Activated naive CD8-positive, alpha-beta T cell treated with anti-CD3 and anti-CD28 coated beads, Interleukin-2, amount 50 U/mL, for 16 hours (primary cell): ENCODE data around the gene ITPRIP.

ENCODE experiments used
- DNase-seq: peaks from one replicate; pipeline ENCODE4 v3.0.0-alpha.2; 2020; ENCODE audit warnings: low read depth, low spot score

Gene ITPRIP

GRCh38 chr10:104340641-104341040, 2.4 kb upstream of the ITPRIP start:
- no peak for DNase-seq

GRCh38 chr10:104340111-104340526, 1.9 kb upstream of the ITPRIP start:
- no peak for DNase-seq

- no peak for DNase-seq
These were observed 1.3 kb upstream of the ITPRIP start for GRCh38 chr10:104339469-104340110.

GRCh38 chr10:104337521-104337984, 712 bp downstream of the ITPRIP start:
- DNase-seq = no peak

GRCh38 chr10:104336821-104337467, 1.3 kb downstream of the ITPRIP start:
- no peak for DNase-seq

GRCh38 chr10:104334965-104335650, 3.2 kb downstream of the ITPRIP start:
- no peak for DNase-seq

- no peak for DNase-seq
These were observed 3.7 kb downstream of the ITPRIP start for GRCh38 chr10:104334561-104334960.

GRCh38 chr10:104333728-104334373, 4.4 kb downstream of the ITPRIP start:
- DNase-seq = no peak

- peak; percentile 47 for DNase-seq
These were observed 5.1 kb downstream of the ITPRIP start for GRCh38 chr10:104333032-104333727.

- no peak for DNase-seq
These were observed 5.8 kb downstream of the ITPRIP start for GRCh38 chr10:104332243-104333031.

- DNase-seq = no peak
These were observed 6.9 kb downstream of the ITPRIP start for GRCh38 chr10:104331208-104331838.

GRCh38 chr10:104330168-104331110, 7.8 kb downstream of the ITPRIP start:
- no peak for DNase-seq

GRCh38 chr10:104329735-104330134, 8.5 kb downstream of the ITPRIP start:
- DNase-seq = no peak

- DNase-seq = peak; percentile 61
These were observed 9.2 kb downstream of the ITPRIP start for GRCh38 chr10:104328896-104329710.

- DNase-seq = no peak
These were observed 9.7 kb downstream of the ITPRIP start for GRCh38 chr10:104328646-104328895.

GRCh38 chr10:104327745-104328645, 10.3 kb downstream of the ITPRIP start:
- no peak for DNase-seq

GRCh38 chr10:104326991-104327610, 11.2 kb downstream of the ITPRIP start:
- DNase-seq = no peak
